ENCODE measurements around the gene HNRNPD.

DNA sequence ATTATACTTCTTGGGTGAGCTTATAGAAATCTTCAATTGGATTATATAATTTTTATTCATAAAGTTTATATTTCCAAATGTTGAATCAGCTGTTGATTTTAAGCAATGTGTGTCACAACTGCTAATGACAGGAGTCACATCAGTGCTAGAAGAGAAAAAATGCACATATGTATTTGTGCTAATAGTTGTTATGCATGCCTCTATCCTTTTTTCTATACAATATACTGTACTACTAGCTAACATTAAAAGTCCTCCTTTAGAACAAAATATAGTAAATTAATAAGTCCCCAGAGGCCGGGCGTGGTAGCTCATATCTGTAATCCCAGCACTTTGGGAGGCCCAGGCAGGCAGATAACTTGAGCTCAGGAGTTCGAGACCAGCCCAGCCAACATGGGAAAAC lies 23.7 kb upstream of the HNRNPD start:
- TF ChIP-seq GATA2 (IDR thresholded peaks at IDR 0.05; ENCODE audit: insufficient read depth, insufficient read length, low read depth, low read length) (no peak), FOS (IDR thresholded peaks at IDR 0.05; ENCODE audit: borderline replicate concordance, insufficient read depth, low read length) (no peak), EZH2 (IDR thresholded peaks at IDR 0.05; ENCODE audit: borderline replicate concordance, low read depth, low read length, severe bottlenecking) (no peak), POLR2A (IDR thresholded peaks at IDR 0.05; ENCODE audit: low read depth, low read length) (no peak), POLR2AphosphoS5 (IDR thresholded peaks at IDR 0.05; ENCODE audit: insufficient read depth, low read depth, low read length) (no peak), MYC (IDR thresholded peaks at IDR 0.05; ENCODE audit: low read depth, low read length) (no peak)
- TF ChIP-seq, protein P1, sequence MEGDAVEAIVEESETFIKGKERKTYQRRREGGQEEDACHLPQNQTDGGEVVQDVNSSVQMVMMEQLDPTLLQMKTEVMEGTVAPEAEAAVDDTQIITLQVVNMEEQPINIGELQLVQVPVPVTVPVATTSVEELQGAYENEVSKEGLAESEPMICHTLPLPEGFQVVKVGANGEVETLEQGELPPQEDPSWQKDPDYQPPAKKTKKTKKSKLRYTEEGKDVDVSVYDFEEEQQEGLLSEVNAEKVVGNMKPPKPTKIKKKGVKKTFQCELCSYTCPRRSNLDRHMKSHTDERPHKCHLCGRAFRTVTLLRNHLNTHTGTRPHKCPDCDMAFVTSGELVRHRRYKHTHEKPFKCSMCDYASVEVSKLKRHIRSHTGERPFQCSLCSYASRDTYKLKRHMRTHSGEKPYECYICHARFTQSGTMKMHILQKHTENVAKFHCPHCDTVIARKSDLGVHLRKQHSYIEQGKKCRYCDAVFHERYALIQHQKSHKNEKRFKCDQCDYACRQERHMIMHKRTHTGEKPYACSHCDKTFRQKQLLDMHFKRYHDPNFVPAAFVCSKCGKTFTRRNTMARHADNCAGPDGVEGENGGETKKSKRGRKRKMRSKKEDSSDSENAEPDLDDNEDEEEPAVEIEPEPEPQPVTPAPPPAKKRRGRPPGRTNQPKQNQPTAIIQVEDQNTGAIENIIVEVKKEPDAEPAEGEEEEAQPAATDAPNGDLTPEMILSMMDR (IDR thresholded peaks at IDR 0.05; ENCODE audit: extremely low read depth in 1 of 2, insufficient read depth in 1 of 2, low read depth in 1 of 2, low read length in 2 of 2): no peak
- TF ChIP-seq, protein P2, sequence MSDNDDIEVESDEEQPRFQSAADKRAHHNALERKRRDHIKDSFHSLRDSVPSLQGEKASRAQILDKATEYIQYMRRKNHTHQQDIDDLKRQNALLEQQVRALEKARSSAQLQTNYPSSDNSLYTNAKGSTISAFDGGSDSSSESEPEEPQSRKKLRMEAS (IDR thresholded peaks at IDR 0.05; ENCODE audit: insufficient read depth, insufficient read length): no peak

All from endothelial cell of umbilical vein (primary cell).